Stimulated activated CD8-positive, alpha-beta memory T cell treated with anti-CD3 and anti-CD28 coated beads, Interleukin-12 subunit alpha, Interleukin-12 subunit beta, amount 100 ng/mL, for 24 hours (primary cell): ENCODE measurements around the gene DYNLRB2.
A peak's percentile ranks its signal among the peaks of the same experiment; 100 is the strongest.

ENCODE experiments used
- DNase-seq: peaks from one replicate; pipeline ENCODE4 v3.0.0-alpha.2; 2020; ENCODE audit errors: extremely low read depth

DYNLRB2 gene

DNA sequence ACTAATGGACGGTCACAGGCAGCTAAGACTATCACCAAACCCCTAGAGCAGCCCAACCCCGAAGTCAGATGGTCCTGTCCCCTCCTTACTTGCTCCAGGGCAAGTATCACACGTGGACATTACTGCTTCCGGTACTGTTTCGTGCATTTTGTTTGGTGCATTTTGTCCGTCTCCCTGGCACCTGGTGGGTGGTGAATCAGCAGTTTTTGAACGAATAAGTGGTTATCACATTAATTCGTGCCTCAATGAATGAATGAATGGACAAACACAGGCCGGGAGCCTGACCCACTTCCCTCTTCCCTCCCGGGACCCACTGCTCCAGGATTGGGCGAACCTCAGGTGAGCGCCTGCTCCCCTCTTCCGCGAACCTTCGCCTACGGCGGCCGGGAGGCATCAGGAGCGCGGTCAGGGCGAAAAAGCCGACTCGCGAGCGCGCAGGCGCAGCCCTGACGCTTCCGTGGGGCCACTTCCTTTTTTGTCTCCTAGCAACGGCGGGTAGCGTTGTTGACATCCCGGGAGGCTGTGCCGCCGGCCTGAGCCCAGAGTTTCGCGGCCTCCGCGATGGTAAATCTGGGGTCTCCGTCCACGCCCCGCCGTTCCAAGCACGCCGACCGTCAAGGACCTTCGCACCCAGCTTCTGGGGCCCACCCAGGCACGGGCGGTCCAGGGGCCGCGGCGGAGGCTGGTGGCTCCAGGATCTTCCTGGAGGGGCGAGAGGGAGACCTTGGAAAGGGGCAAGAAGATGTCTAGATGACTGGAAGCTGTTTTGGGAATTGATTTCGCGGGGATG is at the start of gene DYNLRB2:
TSS of gene DYNLRB2 (plus strand) at position 478 of the 790 bp plus-strand sequence. CDS start at position 562, 84 bp downstream.
- peak; percentile 72 for DNase-seq

DNA sequence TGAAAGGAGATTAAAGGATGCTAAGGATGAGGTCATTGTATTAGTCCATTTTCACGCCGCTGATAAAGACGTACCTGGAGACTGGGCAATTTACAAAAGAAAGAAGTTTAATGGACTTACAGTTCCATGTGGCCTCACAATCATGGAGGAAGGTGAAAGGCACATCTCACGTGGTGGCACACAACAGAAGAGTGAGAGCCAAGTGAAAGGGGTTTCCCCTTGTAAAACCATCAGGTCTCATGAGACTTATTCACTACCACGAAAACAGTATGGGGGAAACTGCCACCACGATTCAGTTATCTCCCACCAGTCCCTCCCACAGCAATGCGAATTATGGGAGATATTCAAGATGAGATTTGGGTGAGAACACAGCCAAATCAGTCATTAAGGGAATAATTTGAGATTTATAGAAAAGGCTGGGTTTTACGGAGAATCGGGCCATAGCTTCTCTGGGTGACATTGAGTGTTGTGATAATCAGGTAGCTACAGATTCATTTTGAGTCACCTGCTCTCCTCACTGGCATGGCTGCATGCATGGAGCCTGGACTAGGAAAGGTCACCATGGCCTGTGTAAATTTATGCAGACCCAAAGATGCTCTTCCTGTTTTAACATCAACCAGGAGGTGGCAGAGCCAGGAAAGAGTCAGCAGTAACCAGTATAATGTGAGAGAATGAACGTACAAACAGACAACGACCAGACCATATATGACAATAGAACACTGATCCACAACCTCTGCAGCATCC is 40.5 kb upstream of the DYNLRB2 start:
- DNase-seq: no peak

DNA sequence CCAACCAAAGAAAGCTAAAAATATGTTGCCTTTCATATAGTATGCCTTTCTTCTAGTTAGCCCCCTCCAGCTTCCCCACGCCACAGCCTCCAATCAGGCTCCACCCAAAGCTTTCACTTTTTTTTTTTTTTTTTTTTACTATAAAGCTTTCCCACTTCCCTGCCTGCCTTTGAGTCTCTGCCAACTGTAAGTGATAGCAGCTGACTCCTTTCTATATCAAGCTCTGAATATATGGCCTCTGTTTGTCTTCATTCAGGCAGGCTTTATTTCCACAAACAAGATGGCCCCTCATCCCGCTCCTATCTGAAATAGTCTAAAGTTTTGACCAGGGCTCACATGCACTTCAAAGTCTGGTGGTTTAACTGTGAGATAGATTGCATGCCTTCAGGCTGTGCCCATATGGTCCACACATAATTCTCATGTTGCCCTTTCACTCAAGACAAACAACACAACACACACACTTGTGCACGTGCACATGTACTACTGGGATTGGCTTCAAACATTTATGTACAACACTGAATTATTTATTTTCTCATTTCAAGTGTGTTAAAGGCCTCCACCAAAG is 39.8 kb upstream of the DYNLRB2 start:
- DNase-seq: no peak

DNA sequence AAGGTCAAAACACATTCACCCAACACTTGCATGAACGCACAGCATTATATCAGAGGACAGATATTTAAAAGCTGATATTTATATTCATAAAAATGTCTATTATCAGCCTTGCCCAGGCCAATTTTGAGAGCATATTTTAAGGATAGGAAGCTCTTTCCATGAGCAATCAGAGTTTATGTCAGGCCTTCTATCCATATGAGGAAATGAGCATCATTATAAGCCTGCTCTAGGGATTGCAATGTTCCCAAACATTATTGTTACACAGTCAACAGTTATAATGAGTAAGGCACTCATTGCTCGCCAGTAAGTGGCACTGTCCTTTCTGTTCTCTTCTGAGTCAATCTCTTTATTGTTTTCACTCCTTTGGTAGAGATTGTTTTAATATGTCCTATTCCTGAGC is 37.7 kb upstream of the DYNLRB2 start:
- no peak for DNase-seq

GRCh38 chr16:80507538-80507937 is 33.3 kb upstream of the DYNLRB2 start:
- no peak for DNase-seq

- DNase-seq: no peak
Observed at GRCh38 chr16:80509872-80510271, 30.9 kb upstream of the DYNLRB2 start.

- DNase-seq: no peak
Observed at GRCh38 chr16:80511824-80512592, 28.8 kb upstream of the DYNLRB2 start.

DNA sequence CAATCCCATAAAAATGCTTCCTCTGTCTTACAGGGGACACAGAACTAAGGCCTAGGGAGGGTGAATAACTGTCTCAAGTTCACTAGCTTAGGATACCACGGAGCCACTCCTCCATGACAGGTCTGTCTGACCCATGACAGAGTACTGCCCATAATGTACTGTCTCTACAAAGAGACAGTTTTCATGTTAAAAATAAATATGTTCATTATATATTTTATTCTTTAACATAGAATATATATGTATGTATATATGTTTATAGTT is 28.3 kb upstream of the DYNLRB2 start:
- DNase-seq: no peak

DNA sequence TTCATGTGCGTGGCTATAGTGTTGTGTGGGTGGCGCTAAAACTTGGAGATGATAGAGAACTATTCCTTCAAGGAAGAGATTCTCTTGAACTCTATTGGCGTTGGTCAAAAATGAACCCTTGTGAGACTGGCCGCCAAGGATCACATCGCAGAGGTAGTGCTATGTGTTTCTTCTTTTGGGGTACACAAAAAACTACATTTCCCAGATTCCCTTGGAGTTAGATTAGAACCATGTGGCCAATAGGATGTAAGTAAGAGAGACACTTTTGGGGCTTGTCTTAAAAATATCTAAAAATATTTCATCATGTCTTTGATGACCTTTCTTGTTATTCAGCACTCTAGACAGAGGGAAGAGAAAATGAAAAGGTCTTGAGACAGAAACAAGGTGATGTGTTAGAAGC is 25.4 kb upstream of the DYNLRB2 start:
- DNase-seq: no peak

DNA sequence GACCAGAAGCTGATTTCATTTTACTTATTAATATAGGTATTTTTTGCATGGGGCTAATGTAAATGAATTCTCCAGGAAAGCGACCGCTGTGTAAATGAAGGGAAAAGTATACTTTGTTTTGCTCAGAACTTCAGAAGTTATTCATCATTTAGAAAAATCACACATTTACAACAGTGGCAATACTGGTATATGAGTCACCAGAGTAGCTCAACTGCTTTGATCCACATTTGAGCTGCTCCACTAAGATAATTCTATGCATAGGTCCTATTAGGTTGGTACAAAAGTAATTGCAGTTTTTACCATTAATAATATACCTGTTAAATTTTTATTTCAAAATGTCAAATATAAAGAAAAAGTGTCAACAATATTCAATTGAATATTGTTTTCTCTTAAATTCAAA is 22.9 kb upstream of the DYNLRB2 start:
- DNase-seq: no peak

- DNase-seq: no peak
Observed at GRCh38 chr16:80518436-80518835, 22.4 kb upstream of the DYNLRB2 start.

DNA sequence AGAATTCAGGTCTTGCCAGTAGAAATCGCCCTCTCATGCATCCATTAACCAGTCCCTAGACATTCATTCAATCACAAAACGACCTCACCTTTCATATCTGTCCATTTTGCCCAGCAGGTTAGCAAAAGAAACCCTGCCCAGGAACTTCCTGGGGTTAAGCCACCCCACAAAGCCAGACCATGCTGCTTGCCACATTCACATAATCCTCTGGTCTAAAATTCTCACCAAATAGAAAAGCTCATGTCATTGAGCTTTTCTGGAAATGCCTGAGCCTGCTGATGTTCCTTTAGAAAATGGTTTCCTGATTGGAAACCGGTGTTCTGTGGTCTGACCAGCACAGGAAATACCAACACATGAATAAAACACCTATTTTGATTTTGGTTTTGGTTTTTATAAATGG is 21.6 kb upstream of the DYNLRB2 start:
- DNase-seq: no peak

GRCh38 chr16:80525420-80525819 is 15.4 kb upstream of the DYNLRB2 start:
- no peak for DNase-seq

DNA sequence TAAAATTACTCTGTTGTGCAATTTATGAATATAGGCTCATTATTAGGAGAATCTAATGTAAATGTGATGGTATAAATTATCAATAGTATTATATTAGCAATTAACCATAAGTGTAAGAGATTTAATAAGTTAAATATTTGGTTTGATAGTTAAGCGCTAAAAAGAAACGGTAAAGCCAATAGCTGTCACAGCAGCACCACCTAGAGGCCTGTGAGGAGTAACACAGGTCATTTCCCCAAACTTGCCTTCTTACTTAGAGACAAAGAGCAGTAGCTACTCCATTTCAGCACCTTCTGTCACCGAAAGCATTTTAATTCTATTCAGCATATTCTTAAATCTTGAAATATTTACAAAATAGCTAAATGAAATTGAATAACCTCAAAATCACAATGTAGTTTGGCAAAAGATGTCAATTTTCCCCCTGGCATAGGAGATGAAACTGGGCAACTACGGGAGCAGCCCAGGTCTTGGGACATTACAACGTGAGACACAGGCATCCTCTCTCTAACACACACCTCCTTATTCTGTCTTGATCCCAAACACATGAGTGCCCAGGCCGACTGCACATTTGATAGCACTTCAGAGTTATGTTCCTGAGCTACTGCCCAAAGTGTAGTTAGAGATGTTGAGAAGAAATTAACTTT is 14.3 kb upstream of the DYNLRB2 start:
- peak; percentile 7 for DNase-seq

GRCh38 chr16:80527297-80527696 is 13.5 kb upstream of the DYNLRB2 start:
- peak; percentile 1 for DNase-seq

- no peak for DNase-seq
Observed at GRCh38 chr16:80530479-80530878, 10.3 kb upstream of the DYNLRB2 start.

DNA sequence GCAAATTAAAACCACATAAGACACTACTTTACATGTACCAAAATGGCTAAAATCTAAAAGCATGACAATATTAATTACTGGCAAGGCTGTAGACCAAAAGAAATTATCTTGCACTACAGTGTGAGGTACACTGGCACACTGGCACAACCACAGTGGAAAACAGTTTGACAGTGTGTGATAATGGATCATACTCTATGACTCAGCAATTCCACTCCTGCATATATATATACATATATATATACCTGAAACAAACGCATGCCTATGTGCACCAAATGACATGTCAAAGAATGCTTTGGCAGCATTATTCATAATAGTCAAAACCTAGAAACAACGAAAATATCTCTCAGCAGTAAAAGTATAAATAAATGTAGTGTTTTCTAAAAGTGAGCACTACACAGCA is 4.6 kb upstream of the DYNLRB2 start:
- no peak for DNase-seq

- no peak for DNase-seq
Observed at GRCh38 chr16:80541306-80541694, 507 bp downstream of the DYNLRB2 start.

DNA sequence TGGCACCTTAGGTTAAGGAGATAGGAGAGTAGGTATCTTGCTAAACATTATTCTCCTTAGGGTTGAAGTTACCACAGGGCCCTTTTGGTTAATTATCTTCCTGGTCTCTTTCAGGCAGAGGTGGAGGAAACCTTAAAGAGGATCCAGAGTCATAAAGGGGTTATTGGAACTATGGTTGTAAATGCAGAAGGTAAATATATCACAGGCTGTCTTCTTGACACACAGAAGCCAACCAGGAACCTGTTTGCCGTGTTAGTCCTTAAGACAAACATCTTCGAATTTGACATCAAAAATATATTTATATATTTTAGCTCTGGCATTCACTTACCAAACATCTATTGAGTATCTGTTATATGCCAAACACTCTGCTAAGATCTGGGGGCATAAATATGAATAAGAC is 2.4 kb downstream of the DYNLRB2 start:
- DNase-seq: no peak

DNA sequence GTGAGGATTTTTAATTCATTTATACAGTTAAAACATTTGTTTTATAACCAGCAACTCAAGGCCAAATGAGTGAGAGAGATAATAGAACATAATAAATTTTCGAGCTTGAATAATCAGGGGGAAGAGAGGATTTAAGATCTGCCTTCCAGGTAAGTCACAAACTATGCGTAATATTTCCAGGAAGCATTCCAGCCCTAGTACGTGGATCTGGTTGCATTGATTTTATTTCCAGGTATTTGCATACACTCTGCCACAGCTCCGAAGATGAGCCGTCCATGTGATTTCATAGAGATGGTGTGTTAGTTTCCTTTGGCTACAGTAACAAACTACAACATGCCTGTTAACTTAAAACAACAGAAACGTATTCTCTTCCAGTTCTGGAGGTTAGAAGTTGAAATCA is 3.5 kb downstream of the DYNLRB2 start:
- DNase-seq: no peak

DNA sequence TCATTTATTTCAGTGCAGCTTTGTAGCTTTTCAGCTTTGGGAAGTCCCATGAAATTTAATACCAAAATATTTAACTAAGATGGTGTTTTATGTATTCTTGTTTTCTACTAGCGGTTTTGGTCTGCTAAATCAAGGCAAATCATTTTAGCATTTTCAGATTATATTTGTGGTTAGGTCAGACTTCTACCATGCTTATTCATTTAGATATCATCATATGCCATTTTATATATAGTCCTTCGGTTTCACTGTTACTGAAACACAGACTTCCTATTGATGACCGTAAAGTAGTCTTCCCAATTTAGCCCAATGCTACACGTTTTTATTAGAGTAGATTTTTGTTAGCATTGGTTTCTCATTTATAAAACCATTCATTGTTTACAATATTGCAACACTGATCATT is 5.5 kb downstream of the DYNLRB2 start:
- no peak for DNase-seq

GRCh38 chr16:80547145-80547544 is 6.4 kb downstream of the DYNLRB2 start:
- no peak for DNase-seq
